Retinal pigment epithelial cell (primary cell): Measurements from ENCODE around the gene DPM3.

Experiments
- DNase-seq: peaks from one replicate; pipeline ENCODE4 v3.0.0-alpha.2; 2010; ENCODE audit warnings: low read depth
- H3K4me3 ChIP-seq: 2 replicates; pipeline ENCODE4 v1.5.1; 2011; ENCODE audit warnings: mild to moderate bottlenecking, low read length, control low read depth, moderate library complexity
- TF ChIP-seq, protein P1 (sequence below): conservative IDR thresholded peaks from 2 replicates; pipeline ENCODE4 v1.5.1; 2011; ENCODE audit warnings: low read depth, low read length, control low read depth, inconsistent platforms

DPM3 gene

DNA sequence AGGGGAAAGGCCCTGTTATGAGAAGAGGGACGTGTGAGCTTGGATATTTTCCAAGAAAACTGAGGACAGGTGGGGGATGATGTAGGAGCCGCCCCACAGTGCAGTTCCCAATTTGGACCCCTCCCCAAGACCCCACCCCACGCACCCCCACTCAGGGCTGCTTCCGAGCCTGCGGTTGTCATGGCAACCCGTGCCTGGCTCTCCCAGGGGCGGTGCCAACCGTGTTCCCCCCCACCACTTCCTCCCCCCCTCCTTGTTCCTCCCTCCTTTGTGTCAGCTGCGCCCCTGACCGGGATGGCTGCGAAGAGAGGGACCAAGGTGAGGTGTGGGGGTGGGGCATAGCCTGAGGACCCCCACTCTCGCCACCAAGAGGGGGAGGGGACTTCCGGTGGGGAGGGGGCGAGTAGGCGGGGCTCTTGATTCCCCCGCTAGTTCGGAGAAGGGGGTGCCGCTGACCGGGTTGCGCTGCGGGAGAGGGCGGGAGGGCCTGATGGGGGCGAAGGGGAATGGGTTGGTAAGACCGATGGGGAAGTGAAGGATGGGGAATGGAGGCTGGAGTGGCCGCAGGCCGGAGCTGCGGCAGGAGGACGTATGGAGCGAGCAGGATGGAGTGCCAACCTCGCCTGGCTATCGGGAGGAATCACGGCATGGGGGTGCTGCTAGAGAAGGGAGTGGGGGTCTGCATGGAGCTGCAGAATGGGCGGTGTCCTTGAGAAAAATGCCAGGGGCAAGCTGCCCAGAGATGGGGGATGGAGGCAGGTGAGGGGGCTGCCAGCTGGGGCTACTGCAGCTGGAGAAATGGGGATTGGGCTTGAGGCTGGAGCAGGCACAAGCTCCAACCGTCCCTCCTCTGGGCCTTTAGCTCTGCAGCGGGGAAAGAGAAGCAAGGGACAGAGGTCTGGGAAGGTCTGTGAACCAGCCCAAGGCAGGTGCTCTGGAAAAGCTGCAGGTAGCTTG is 34.3 kb upstream of the DPM3 start:
- H3K4me3 ChIP-seq, result peak overlapping the region; percentile 96
- no peak for DNase-seq
- TF ChIP-seq, protein P1, sequence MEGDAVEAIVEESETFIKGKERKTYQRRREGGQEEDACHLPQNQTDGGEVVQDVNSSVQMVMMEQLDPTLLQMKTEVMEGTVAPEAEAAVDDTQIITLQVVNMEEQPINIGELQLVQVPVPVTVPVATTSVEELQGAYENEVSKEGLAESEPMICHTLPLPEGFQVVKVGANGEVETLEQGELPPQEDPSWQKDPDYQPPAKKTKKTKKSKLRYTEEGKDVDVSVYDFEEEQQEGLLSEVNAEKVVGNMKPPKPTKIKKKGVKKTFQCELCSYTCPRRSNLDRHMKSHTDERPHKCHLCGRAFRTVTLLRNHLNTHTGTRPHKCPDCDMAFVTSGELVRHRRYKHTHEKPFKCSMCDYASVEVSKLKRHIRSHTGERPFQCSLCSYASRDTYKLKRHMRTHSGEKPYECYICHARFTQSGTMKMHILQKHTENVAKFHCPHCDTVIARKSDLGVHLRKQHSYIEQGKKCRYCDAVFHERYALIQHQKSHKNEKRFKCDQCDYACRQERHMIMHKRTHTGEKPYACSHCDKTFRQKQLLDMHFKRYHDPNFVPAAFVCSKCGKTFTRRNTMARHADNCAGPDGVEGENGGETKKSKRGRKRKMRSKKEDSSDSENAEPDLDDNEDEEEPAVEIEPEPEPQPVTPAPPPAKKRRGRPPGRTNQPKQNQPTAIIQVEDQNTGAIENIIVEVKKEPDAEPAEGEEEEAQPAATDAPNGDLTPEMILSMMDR, result no peak

DNA sequence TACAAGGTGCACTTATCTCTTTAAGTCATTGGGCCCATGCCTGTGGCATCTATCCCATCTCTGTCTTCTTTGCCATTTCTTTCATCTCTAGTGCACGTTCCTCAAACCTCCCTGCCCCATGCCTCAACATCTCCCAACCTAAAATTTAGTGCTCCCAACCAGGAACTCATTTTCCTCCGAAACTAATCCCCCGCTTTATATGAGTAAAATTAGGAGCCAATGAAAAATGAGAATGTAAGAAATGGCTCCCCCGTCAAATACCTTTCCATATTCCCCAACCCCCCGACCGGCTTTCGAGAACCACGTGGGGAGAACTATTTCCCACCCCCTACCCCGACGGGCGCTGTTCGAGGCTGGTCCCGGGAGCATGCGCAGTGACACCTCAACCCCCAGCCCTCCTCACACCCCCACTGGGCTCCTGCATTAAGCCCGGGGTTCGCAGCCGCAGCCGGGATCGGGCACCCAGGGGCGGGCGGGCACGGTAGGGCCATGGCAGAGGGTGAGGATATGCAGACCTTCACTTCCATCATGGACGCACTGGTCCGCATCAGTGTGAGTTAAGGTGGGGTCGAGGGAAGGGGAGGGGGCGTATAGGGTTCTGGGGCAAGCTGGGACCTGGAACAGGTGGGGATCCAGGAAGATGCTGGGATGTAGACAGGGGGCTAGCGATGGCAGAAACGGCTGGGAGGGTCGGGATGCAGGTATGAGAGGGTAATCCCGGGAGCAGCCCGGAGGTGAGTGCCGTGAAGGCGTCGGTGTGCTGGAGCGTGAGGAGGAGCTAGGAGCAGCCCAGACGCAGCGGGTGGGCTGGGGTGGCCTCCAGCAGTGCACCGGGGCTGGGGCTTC is 33.4 kb upstream of the DPM3 start, which contains the start of gene TRIM46:
Gene TRIM46 (plus strand): TSS at position 372 of the 846 bp plus-strand sequence. CDS start 118 bp downstream, at position 490.
- TF ChIP-seq, protein P1, result no peak
- peak within 1 kb of the TSS; percentile 96 for H3K4me3 ChIP-seq
- DNase-seq, result no peak

DNA sequence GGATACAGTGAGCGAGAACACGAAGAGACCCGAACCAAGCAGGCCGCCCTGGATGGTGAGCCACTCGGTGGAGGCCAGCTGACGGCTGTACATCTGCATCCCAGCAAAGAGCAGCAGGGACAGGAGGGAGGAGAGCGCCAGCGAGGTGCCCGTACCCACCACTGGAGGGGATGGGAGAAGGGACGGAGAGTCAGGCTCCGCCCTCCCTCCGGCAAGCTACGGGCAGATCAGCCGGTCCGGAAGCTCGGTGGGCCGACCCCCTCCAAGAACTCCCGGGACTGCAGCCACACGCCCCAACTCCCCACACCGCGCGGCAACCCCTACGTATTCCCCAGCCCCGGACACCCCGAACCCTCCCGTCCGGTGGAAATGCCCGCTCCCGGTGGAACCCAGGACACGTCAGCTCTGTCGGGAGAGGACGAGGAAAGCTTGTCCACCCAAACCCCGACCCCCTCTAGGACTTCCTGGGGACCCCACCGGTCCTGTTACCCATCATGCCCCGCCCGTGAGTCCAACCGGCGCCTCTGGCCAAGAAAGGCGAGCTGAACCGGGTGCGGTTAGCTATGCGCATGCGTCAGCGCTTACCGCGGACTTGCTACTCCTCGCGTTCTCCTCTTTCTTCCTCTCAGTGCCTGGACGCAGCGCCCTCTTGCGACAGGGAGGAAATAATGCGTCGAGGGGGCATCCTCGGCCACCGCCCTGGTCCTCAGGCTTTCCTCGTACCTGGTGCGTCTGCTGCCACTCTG is 32.6 kb upstream of the DPM3 start, which contains the start of gene KRTCAP2:
Gene KRTCAP2 (minus strand): TSS at position 573 of the 746 bp plus-strand sequence. CDS start 80 bp downstream, at position 493.
- peak within 1 kb of the TSS; percentile 96 for H3K4me3 ChIP-seq
- peak; percentile 75 for DNase-seq
- TF ChIP-seq, protein P1, result peak; percentile 94

DNA sequence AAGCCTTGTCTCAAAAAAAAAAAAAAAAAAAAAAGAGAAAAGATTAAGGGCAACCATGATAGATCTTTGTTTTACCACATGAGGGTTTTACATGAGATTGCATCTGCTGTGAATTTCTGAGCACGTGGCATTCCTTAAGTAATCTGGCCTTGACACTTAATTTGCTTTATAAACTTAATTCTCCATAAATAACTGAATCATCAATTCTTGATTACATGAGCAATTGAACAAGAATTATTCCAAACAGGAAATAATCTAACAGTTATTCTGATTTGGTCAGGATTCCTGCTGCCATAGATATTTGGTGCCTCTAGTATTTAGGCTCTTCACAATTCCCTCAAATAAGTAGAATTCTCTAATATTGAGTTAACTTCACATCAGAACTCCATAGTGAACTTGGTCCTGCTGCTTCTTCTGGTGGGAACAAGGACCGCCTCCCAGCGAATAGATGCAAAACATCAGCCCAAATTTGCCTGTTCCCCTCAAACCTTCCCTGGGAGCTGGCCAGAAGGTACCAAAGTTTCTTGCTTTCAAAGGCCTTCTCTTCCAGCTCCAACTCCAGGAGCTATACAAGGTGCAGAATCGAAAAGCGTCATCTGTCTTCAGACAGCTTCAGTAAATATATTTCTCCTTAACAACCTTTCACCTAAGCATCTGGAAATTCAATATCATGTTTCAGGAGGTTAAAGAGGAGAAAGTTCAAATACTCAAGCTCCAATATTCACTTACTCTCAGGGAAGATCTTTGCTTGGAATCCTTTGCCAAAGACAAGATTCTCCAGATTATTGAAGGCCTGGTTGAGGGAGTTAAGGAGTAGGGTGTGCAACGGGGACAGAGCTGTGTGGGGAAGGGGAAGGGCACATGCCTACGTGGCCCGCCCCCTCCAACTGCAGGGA is 31.8 kb upstream of the DPM3 start:
- TF ChIP-seq, protein P1, result no peak
- peak overlapping the region; percentile 96 for H3K4me3 ChIP-seq
- no peak for DNase-seq

DNA sequence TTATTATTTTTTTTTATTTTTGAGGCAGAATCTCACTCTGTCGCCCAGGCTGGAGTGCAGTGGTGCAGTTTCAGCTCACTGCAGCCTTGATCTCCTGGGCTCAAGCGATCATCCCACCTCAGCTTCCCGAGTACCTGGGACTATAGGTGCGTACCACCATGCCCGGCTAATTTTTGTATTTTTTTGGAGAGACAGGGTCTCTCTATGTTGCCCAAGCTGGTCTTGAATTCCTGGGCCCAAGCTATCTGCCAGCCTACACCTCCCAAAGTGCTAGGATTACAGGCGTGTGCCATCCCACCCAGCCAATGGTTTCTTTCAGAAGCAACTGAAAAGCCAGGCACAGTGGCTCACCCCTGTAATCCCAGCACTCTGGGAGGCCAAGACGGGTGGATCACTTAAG is 30.5 kb upstream of the DPM3 start:
- TF ChIP-seq, protein P1, result no peak
- no peak for DNase-seq
- no peak overlapping the region for H3K4me3 ChIP-seq
